ENCODE measurements around the gene APBA2. TPM values are rescaled to one million over a fixed set of nuclear protein-coding genes. Genes with fewer than 3 reads are reported as not detected.

APBA2 gene
- total RNA-seq, 1 donor from 2014 or later: 3.8 TPM

DNA sequence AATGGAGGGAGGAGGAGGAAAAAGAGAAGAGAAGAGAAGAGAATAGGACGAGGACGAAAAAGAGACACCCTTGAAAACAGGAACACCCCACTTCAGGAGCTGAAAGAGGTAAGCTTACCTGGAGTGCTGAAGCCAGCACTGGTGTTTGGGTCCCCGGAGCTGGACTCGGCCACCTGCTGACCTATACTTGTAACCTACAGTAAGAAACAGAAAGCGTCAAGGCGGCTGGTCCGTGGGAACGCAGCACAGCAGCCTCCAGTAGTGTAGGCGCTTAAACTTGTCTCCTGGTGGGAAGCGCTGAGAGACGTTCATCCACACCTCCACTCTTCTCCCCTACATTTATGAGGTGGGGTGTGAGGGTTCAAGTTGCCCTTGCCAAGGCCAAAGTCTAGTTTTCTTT lies 242.9 kb downstream of the APBA2 start:
- Histone ChIP-seq H3K36me3 (no peaks in the 10 kb centered on the region), H3K4me3 (no peak overlapping the region), H3K27ac (no peak overlapping the region), H3K27me3 (ENCODE audit: low read depth) (no peaks in the 10 kb centered on the region), H3K4me1 (no peaks in the 10 kb centered on the region), H3K9me3 (no peaks in the 10 kb centered on the region)
- TF ChIP-seq, protein P1, sequence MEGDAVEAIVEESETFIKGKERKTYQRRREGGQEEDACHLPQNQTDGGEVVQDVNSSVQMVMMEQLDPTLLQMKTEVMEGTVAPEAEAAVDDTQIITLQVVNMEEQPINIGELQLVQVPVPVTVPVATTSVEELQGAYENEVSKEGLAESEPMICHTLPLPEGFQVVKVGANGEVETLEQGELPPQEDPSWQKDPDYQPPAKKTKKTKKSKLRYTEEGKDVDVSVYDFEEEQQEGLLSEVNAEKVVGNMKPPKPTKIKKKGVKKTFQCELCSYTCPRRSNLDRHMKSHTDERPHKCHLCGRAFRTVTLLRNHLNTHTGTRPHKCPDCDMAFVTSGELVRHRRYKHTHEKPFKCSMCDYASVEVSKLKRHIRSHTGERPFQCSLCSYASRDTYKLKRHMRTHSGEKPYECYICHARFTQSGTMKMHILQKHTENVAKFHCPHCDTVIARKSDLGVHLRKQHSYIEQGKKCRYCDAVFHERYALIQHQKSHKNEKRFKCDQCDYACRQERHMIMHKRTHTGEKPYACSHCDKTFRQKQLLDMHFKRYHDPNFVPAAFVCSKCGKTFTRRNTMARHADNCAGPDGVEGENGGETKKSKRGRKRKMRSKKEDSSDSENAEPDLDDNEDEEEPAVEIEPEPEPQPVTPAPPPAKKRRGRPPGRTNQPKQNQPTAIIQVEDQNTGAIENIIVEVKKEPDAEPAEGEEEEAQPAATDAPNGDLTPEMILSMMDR (IDR thresholded peaks at IDR 0.05): no peak
- intact Hi-C loops (cut with DNase I): no loop called here
- peak; percentile 18 for DNase-seq
- no peak for ATAC-seq

DNA sequence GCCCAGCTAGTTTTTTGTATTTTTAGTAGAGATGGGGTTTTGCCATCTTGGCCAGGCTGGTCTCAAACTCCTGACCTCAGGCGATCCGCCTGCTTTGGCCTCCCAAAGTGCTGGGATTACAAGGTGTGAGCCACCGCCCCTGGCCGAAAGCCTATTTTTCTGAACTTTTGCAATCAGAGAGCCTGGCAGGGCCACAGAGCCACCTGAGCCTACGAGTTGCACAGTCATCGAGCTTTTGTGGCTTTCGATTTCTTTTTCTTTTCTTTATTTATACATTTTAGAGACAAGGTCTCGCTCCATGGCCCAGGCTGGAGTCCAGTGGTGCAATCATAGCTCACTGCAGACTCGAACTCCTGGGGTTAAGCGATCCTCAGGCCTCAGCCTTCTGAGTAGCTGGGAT lies 243.4 kb downstream of the APBA2 start:
- H3K9me3 ChIP-seq: no peaks in the 10 kb centered on the region
- DNase-seq (peak; percentile 23), ATAC-seq (no peak)
- no peaks in the 10 kb centered on the region for H3K4me1 ChIP-seq
- TF ChIP-seq, protein P1 (IDR thresholded peaks at IDR 0.05): no peak
- no peak overlapping the region for H3K4me3 ChIP-seq
- H3K36me3 ChIP-seq: no peaks in the 10 kb centered on the region
- H3K27ac ChIP-seq: no peak overlapping the region
- intact Hi-C loops (cut with DNase I): no loop called here
- H3K27me3 ChIP-seq (ENCODE audit: low read depth): no peaks in the 10 kb centered on the region

DNA sequence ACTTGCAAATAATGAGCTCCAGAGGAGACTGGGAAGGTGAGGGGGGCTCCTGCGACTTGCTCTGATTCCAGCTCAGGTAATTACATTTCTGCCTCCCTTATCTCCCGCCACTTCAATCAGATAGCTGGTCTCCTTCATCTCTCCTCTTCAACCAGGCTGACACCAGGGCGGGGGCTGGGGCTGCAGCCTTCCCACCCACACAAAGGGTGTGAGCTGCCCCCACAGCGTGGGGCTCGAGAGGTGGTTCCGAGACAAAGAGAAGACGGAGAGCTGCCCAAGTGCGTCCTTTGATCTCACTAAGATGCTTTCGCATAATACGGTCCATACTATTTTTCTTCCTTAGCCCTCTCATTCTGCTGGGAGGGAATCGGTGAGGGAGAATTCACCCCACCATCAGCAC lies 244.2 kb downstream of the APBA2 start:
- TF ChIP-seq, protein P1 (IDR thresholded peaks at IDR 0.05): no peak
- DNase-seq: no peak
- no peaks in the 10 kb centered on the region for H3K9me3 ChIP-seq
- no peak overlapping the region for H3K4me3 ChIP-seq
- H3K4me1 ChIP-seq: no peaks in the 10 kb centered on the region
- H3K27me3 ChIP-seq (ENCODE audit: low read depth): no peaks in the 10 kb centered on the region
- no peaks in the 10 kb centered on the region for H3K36me3 ChIP-seq
- no peak overlapping the region for H3K27ac ChIP-seq
- no peak for ATAC-seq
- intact Hi-C loops (cut with DNase I): no loop called here

DNA sequence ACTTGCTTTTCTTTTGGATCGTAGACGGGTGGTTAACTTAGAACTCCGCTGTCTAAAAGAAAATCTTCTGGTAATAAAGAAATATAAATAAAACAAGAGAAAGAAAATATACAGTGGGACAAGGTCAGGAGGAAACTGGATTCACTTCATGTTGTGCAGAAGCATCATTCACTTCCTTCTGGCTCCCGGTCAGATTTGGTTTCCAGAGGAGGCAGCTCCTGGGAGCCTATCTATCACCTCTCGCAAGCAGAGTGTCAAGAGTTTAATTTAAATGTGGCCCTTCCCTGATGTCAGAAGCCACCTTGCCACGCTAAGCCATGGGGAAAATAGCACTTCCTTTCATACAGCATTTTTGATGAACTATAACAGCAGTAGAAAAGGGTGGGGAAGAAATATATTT lies 244.7 kb downstream of the APBA2 start:
- no peak overlapping the region for H3K4me3 ChIP-seq
- no peak for ATAC-seq
- no peaks in the 10 kb centered on the region for H3K27me3 ChIP-seq (ENCODE audit: low read depth)
- no peaks in the 10 kb centered on the region for H3K9me3 ChIP-seq
- no peaks in the 10 kb centered on the region for H3K36me3 ChIP-seq
- no peaks in the 10 kb centered on the region for H3K4me1 ChIP-seq
- DNase-seq: no peak
- TF ChIP-seq, protein P1 (IDR thresholded peaks at IDR 0.05): no peak
- H3K27ac ChIP-seq: no peak overlapping the region
- intact Hi-C loops (cut with DNase I): no loop called here

DNA sequence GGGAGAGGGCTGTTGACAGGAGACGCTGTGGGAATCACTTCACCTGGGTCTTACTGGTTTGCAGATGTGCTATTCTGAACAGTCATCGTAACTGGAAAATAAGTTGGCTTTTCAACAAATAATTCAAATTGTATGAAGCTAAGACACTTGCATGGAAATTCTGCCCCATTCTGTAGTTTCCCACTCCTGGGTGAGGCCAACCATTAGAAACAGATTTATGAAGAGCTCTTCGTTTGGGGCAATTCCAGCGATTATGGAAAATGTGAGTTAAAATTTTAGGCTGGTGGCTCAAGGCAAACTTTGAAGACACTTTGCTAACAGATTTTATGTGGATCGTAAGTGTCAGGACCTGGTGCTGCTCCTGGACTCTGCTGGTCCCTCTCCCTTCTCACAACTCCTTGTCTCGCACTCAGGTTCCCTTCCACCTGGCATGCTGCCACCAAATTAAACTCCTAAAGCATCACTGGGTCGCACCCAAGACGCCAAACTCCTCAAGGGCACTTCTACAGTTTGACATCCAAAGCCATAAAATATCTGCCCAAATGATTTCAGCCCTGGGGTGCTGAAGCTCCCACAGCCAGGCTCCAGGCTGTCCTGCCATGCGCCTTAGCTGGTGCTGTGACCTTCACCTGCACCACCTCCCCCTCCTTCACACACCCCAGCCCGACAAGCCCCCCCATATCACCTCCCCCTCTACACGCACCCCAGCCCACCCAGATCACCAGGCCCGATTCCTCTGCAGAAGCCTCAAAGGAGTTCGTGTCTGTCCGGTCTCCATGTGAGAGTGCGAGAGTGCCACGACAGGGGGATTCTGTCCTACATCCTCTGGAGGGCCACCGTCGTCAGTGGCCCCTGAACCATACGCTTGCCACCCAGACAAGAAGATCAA lies 245.4 kb downstream of the APBA2 start:
- Histone ChIP-seq H3K4me3 (no peak overlapping the region), H3K36me3 (no peaks in the 10 kb centered on the region), H3K9me3 (no peaks in the 10 kb centered on the region), H3K27me3 (ENCODE audit: low read depth) (no peaks in the 10 kb centered on the region), H3K4me1 (no peaks in the 10 kb centered on the region), H3K27ac (no peak overlapping the region)
- TF ChIP-seq, protein P1 (IDR thresholded peaks at IDR 0.05): no peak
- intact Hi-C loops (cut with DNase I): no loop called here
- DNase-seq (no peak), ATAC-seq (no peak)

Measured in lower lobe of right lung (tissue), 2 donors.